T-helper 2 cell treated with Interferon-gamma antibody and Interleukin-4, amounts not matched to agents 5 μg/mL and 100 μg/mL, for 36 hours (primary cell): Measurements from ENCODE around the gene TPSAB1.

Experiments used
- DNase-seq: peaks from one replicate; pipeline ENCODE4 v3.0.0; 2021; ENCODE audit warnings: low spot score
- H3K27ac Mint-ChIP-seq: one replicate; pipeline ENCODE4 v1.8.0; 2021; ENCODE audit warnings: mild to moderate bottlenecking, mixed read lengths
- H3K27me3 Mint-ChIP-seq: one replicate; pipeline ENCODE4 v1.8.0; 2021; ENCODE audit warnings: low read depth, mixed read lengths
- H3K36me3 Mint-ChIP-seq: one replicate; pipeline ENCODE4 v1.8.0; 2021; ENCODE audit warnings: low read depth, mixed read lengths
- H3K4me1 Mint-ChIP-seq: one replicate; pipeline ENCODE4 v1.8.0; 2021; ENCODE audit warnings: low read depth, mixed read lengths
- H3K4me3 Mint-ChIP-seq: one replicate; pipeline ENCODE4 v1.8.0; 2022; ENCODE audit warnings: mild to moderate bottlenecking, moderate library complexity, mixed read lengths
- H3K9me3 Mint-ChIP-seq: one replicate; pipeline ENCODE4 v1.8.0; 2021; ENCODE audit warnings: mixed read lengths

Gene TPSAB1

GRCh38 chr16:1257561-1258224, 17.2 kb downstream of the TPSAB1 start:
- no peak overlapping the region for H3K4me3 Mint-ChIP-seq
- H3K4me1 Mint-ChIP-seq, result peaks cover 5% of the 10 kb centered on the region
- H3K27me3 Mint-ChIP-seq, result peaks cover 18% of the 10 kb centered on the region

GRCh38 chr16:1258225-1258600, 17.7 kb downstream of the TPSAB1 start:
- H3K27me3 Mint-ChIP-seq, result peaks cover 18% of the 10 kb centered on the region
- no peak overlapping the region for H3K4me3 Mint-ChIP-seq
- H3K36me3 Mint-ChIP-seq, result no peaks in the 10 kb centered on the region

More at GRCh38 chr16:1257561-1258224, 17.2 kb downstream of the TPSAB1 start:
- no peak overlapping the region for H3K27ac Mint-ChIP-seq
- no peaks in the 10 kb centered on the region for H3K36me3 Mint-ChIP-seq
- H3K9me3 Mint-ChIP-seq, result no peaks in the 10 kb centered on the region
- no peak for DNase-seq

GRCh38 chr16:1258906-1259759, 18.6 kb downstream of the TPSAB1 start:
- Mint-ChIP-seq H3K27ac (peak overlapping the region; percentile 55), H3K4me1 (peaks cover 5% of the 10 kb centered on the region), H3K27me3 (peaks cover 18% of the 10 kb centered on the region), H3K9me3 (peaks cover 2% of the 10 kb centered on the region), H3K36me3 (no peaks in the 10 kb centered on the region), H3K4me3 (peak overlapping the region; percentile 74)
- DNase-seq, result no peak

More at GRCh38 chr16:1258225-1258600, 17.7 kb downstream of the TPSAB1 start:
- Mint-ChIP-seq H3K27ac (no peak overlapping the region), H3K4me1 (peaks cover 5% of the 10 kb centered on the region), H3K9me3 (no peaks in the 10 kb centered on the region)
- no peak for DNase-seq

GRCh38 chr16:1259760-1260068, 19.2 kb downstream of the TPSAB1 start:
- Mint-ChIP-seq H3K9me3 (peaks cover 8% of the 10 kb centered on the region), H3K27me3 (peaks cover 18% of the 10 kb centered on the region), H3K4me1 (peaks cover 5% of the 10 kb centered on the region), H3K36me3 (no peaks in the 10 kb centered on the region), H3K4me3 (no peak overlapping the region), H3K27ac (no peak overlapping the region)
- DNase-seq, result no peak

GRCh38 chr16:1260101-1260680, 19.7 kb downstream of the TPSAB1 start:
- Mint-ChIP-seq H3K9me3 (peaks cover 10% of the 10 kb centered on the region), H3K27ac (no peak overlapping the region), H3K4me1 (peaks cover 5% of the 10 kb centered on the region), H3K4me3 (no peak overlapping the region), H3K27me3 (peaks cover 18% of the 10 kb centered on the region), H3K36me3 (no peaks in the 10 kb centered on the region)
- DNase-seq, result no peak

GRCh38 chr16:1261131-1261892, 20.8 kb downstream of the TPSAB1 start:
- H3K27me3 Mint-ChIP-seq, result peaks cover 18% of the 10 kb centered on the region
- no peak overlapping the region for H3K27ac Mint-ChIP-seq
- peaks cover 5% of the 10 kb centered on the region for H3K4me1 Mint-ChIP-seq
- no peak overlapping the region for H3K4me3 Mint-ChIP-seq
- peaks cover 10% of the 10 kb centered on the region for H3K9me3 Mint-ChIP-seq
- H3K36me3 Mint-ChIP-seq, result no peaks in the 10 kb centered on the region
- DNase-seq, result no peak

GRCh38 chr16:1262210-1262845, 21.8 kb downstream of the TPSAB1 start:
- H3K4me3 Mint-ChIP-seq, result no peak overlapping the region
- peaks cover 5% of the 10 kb centered on the region for H3K4me1 Mint-ChIP-seq
- H3K27me3 Mint-ChIP-seq, result peaks cover 18% of the 10 kb centered on the region
- peaks cover 10% of the 10 kb centered on the region for H3K9me3 Mint-ChIP-seq
- no peak overlapping the region for H3K27ac Mint-ChIP-seq
- no peak for DNase-seq
- H3K36me3 Mint-ChIP-seq, result no peaks in the 10 kb centered on the region

- no peaks in the 10 kb centered on the region for H3K36me3 Mint-ChIP-seq
- peaks cover 10% of the 10 kb centered on the region for H3K9me3 Mint-ChIP-seq
- H3K27me3 Mint-ChIP-seq, result peaks cover 18% of the 10 kb centered on the region
- no peak overlapping the region for H3K27ac Mint-ChIP-seq
- DNase-seq, result no peak
- no peak overlapping the region for H3K4me3 Mint-ChIP-seq
- H3K4me1 Mint-ChIP-seq, result peaks cover 5% of the 10 kb centered on the region
Measured at GRCh38 chr16:1262846-1263221, 22.3 kb downstream of the TPSAB1 start.

- Mint-ChIP-seq H3K27ac (no peak overlapping the region), H3K27me3 (peaks cover 18% of the 10 kb centered on the region), H3K4me1 (peaks cover 5% of the 10 kb centered on the region), H3K36me3 (no peaks in the 10 kb centered on the region), H3K4me3 (no peak overlapping the region), H3K9me3 (peaks cover 10% of the 10 kb centered on the region)
- DNase-seq, result no peak
Measured at GRCh38 chr16:1263591-1264344, 23.3 kb downstream of the TPSAB1 start.

GRCh38 chr16:1264345-1265089, 24.0 kb downstream of the TPSAB1 start:
- Mint-ChIP-seq H3K9me3 (peaks cover 10% of the 10 kb centered on the region), H3K27me3 (peaks cover 14% of the 10 kb centered on the region), H3K4me3 (no peak overlapping the region), H3K27ac (no peak overlapping the region), H3K4me1 (no peaks in the 10 kb centered on the region), H3K36me3 (no peaks in the 10 kb centered on the region)
- DNase-seq, result no peak

- H3K27me3 Mint-ChIP-seq, result peaks cover 14% of the 10 kb centered on the region
- no peaks in the 10 kb centered on the region for H3K36me3 Mint-ChIP-seq
- H3K9me3 Mint-ChIP-seq, result peaks cover 10% of the 10 kb centered on the region
- H3K4me1 Mint-ChIP-seq, result no peaks in the 10 kb centered on the region
- no peak overlapping the region for H3K27ac Mint-ChIP-seq
- DNase-seq, result no peak
- H3K4me3 Mint-ChIP-seq, result no peak overlapping the region
Measured at GRCh38 chr16:1265090-1265630, 24.7 kb downstream of the TPSAB1 start.

- no peak for DNase-seq
- H3K36me3 Mint-ChIP-seq, result no peaks in the 10 kb centered on the region
- no peaks in the 10 kb centered on the region for H3K4me1 Mint-ChIP-seq
- peaks cover 10% of the 10 kb centered on the region for H3K9me3 Mint-ChIP-seq
- H3K4me3 Mint-ChIP-seq, result no peak overlapping the region
- H3K27me3 Mint-ChIP-seq, result peaks cover 10% of the 10 kb centered on the region
- no peak overlapping the region for H3K27ac Mint-ChIP-seq
Measured at GRCh38 chr16:1265826-1266225, 25.3 kb downstream of the TPSAB1 start.
